Activated CD4-positive, alpha-beta T cell treated with anti-CD3 and anti-CD28 coated beads, Interleukin-10, Interleukin-2, amounts not matched to agents 100 ng/mL and 50 ng/mL, durations not matched to agents 16 hours and 8 hours (primary cell): ENCODE data around the gene WNT5A.

ENCODE experiments used
- DNase-seq: peaks from one replicate; pipeline ENCODE4 v3.0.0-alpha.2; 2020

The WNT5A gene

DNA sequence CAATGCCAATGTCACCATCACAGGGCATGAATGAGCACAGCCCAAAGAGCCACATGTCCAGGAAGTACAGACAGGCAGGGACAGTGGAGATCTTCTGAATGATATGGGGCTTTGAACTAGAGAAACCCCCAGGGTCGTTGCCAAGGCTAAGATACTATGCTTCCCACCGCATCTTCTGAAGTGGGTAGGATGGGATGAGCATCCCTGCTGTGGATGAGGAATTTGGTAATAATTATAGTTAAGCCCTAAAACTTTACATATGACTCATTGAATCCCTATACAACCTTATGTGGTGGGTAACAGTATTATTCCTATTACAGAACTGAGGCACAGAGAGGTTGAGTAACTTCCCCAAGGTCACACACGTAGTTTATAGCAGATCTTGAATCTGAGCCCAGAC is 44.2 kb downstream of the WNT5A start:
- DNase-seq: no peak

DNA sequence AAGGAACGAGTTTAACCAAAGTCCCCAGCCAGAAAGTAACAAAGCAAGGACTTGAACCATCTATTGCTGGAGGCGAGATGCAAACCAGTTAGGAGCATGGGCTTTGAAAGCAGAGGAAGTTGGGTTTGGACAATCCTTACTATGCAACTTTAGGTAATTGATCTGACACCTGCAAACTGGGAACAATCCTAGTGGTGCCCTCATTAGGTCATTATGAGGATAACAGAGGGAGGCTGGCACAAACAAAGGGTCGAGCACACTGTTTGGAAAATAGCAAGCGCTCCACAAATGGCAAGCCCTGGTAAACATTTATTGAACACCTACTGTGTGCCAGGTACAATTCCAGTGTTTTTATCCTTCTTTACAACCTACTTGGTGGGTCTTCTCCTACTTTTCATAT is 45.6 kb downstream of the WNT5A start:
- DNase-seq: no peak

- no peak for DNase-seq
Measured at GRCh38 chr3:55440104-55440708, 46.9 kb downstream of the WNT5A start.

DNA sequence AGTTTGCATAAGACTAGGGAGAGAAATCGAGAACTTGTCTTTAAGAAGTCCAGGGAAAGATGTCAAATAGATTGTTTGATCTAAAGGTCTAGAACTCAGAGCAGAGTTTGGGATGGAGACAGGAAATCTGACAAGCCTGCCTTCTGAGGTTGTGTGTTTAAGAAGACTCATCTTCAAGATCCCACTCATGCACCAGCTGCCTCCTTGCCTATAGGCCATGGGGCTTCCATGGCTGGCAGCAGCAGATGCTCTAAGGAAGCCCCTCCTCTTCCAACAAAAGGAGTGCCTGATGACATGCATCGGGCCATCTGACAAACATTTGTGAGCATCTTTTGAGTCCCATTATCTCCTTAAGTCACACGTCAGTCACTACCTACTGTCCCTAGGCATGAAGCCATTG is 47.4 kb downstream of the WNT5A start:
- DNase-seq: no peak

DNA sequence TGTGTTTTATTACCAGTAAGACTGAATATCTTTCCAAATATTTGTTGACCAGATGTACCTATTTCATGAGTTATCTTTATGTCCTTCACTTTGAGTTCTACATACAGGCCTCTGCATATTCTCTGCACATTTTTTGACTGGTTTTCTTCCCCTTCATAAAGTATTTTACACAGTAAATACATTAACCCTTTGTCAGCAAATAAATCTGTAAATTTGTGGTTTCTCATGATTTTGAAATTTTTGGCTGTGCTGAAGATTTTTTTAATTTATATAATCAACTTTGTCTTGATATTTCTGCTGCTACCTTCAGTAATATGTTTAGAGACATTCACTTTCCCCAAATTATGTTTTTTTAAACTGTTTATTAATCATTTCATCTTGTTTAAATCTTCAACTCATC is 50.5 kb downstream of the WNT5A start:
- no peak for DNase-seq

DNA sequence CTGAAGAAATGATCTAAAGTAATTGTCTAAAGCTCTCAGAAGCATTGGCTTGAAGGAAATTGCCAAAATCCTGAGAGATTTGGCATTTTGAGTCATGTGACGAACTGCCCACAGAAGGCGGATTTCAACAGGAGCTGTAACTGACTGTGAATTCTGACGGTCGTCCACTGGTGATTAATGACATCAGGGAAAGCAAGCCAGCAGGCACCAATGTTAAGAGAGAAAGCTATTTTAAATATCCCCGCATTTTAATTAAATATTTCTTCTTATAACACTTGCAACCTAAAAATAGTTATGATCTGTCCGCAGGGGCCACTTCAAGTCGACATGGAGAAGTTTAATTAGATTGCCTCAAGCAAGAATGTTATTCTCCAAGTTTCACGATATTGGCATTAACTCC is 51.6 kb downstream of the WNT5A start:
- no peak for DNase-seq

DNA sequence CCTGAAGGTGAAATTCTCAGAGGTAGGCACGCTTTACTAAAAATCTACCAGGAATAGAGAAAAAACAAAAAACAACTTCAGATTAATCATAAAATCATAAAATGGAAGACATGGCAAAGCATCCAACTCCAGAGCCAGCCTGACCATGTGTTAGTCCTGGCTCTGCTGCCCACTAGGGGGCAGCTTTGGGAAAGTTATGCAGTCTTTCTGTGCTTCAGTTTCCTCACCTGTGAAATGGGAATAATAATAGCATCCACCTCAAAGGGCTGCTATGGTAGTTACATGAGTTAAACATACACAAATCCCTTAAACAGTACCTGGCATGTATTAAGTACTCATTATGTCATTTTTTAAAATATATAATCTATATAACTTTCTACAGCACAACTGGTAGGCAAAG is 52.3 kb downstream of the WNT5A start:
- peak; percentile 43 for DNase-seq

DNA sequence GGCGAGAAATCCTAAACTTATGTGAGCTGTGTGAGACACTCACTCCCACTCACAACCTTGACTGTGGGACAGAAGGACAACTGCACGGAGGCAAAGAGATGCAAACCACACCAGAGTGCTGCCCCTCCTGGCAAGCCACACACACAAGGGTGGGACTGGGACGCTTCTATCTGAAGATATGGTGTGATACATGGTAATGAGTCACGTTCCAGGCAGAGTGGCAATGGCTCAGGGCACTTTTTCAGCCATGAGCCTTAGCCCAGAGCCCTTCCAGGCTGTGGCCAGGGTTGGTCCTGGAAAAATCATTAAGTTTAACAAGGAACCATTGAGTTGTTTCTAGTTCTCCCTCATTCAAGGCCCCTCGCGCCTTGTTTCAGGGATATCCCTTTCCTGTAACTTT is 56.1 kb downstream of the WNT5A start:
- DNase-seq: no peak

DNA sequence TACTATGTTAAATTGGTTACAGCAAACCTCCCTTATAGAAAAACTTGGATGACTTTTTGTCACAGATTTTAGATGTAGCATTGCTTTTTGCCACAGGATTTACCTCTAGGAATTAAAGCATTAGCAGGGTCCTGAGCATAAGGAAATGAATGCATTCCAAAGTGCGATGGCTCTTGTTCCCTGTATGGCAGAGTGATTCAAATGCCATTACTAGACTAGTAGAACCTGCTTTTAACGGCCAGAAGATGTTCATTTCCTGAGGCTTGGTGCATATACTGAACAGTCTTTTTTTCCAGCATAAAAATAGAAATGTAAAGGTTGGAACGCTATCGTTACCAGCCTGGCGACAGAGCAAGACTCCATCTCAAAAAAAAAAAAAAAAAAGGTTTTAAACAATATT is 59.4 kb downstream of the WNT5A start:
- DNase-seq: no peak

DNA sequence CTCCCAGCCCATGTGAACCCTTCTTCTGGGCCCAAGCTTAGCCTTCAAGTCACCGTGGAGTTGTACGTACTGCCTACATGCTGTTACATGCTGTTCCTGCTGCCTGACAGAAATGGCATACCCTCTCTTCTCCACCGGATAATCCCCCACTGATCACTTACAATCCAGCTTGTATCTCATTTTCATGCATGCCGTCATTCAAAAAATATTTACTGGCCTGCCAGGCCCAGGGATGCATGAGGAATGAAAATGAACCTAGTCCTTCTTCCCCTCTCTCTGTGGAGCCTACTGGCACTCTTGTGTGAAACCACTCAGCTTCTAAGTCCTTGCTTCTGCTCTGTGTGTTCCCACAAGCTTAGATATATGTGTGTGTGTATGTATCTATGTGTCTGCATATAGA is 60.6 kb downstream of the WNT5A start:
- no peak for DNase-seq

- no peak for DNase-seq
Measured at GRCh38 chr3:55423782-55424181, 63.3 kb downstream of the WNT5A start.

- DNase-seq: no peak
Measured at GRCh38 chr3:55417211-55417610, 69.9 kb downstream of the WNT5A start.

- DNase-seq: no peak
Measured at GRCh38 chr3:55416331-55416821, 70.7 kb downstream of the WNT5A start.
